Testis (tissue), 3 donors: ENCODE results near the gene ITGB2. TPM values are rescaled to one million over a fixed set of nuclear protein-coding genes. Genes with fewer than 3 reads are reported as not detected.
"Not testable (repeated sequence)": the region's sequence is repeated elsewhere in the genome, so short reads cannot be mapped to it uniquely, and the experiment has no call there.

Experiments used
- DNase-seq: peaks from one replicate; pipeline ENCODE4 v3.0.0-alpha.2; 2019
- H3K27ac ChIP-seq, 2 donors: fragments of 200-600 bp; sonication (generic); one replicate each; pipeline ENCODE4 v1.5.1; 2019
- H3K27me3 ChIP-seq: fragments of 200-600 bp; sonication (generic); one replicate; pipeline ENCODE4 v1.5.1; 2019
- H3K36me3 ChIP-seq: fragments of 200-600 bp; sonication (generic); one replicate; pipeline ENCODE4 v1.5.1; 2017; ENCODE audit warnings: low read depth; ENCODE audit errors: missing control alignments
- H3K4me1 ChIP-seq: fragments of 200-600 bp; sonication (generic); one replicate; pipeline ENCODE4 v1.5.1; 2019
- H3K4me3 ChIP-seq, 2 donors: fragments of 200-600 bp; sonication (generic); one replicate each; pipeline ENCODE4 v1.5.1; 2017 to 2019
- H3K9me3 ChIP-seq: fragments of 200-600 bp; sonication (generic); one replicate; pipeline ENCODE4 v1.5.1; 2017
- POLR2A ChIP-seq: fragments of 450-650 bp; IDR thresholded peaks from one replicate; pipeline ENCODE4 v1.6.1; 2017; ENCODE audit warnings: antibody characterized with exemption, mild to moderate bottlenecking, moderate library complexity
- WGBS, 2 donors: methylation state at CpG; one replicate each; pipeline ENCODE4 v1.1.5; 2018; 5-methylcytosine and 5-hydroxymethylcytosine counted together
- intact Hi-C: fragments of 100-400 bp; cut with DNase I; formaldehyde crosslinking; loops from one replicate; pipeline ENCODE4 v1.15.1; 2023; ENCODE audit warnings: low total_unique reads
- polyA plus RNA-seq: library from polyadenylated mRNA; stranded (reverse); fragments of 350-450 nt; fragmentation: Illumina TruSeq; extraction: RNeasy Lipid Tissue Mini Kit (QIAGEN cat#74804); gene quantifications from one replicate; pipeline ENCODE4 v1.2.3, GENCODE V29; 2014; ENCODE audit warnings: low read depth, low replicate concordance; ENCODE audit not compliant: insufficient read depth
- total RNA-seq, 2 donors: library from RNA; depleted of rRNA; stranded (reverse); fragments of >200 nt; gene quantifications; one replicate each; pipeline ENCODE4 v1.2.3, GENCODE V29; 2016
- TF ChIP-seq, protein P1 (sequence below), 3 experiments: fragments of 450-650 bp in 2 of 3; fragments of 200-600 bp in 1 of 3; sonication (generic) in 1 of 3; IDR thresholded peaks; one replicate each; pipeline ENCODE4 v1.5.1; 2016 to 2019; ENCODE audit warnings: antibody characterized with exemption in 3 of 3, mild to moderate bottlenecking in 2 of 3, moderate library complexity in 1 of 3

ITGB2 gene
- total and polyA plus RNA-seq, 3 donors from 2014 or later: 5.6 to 29.5 (median 27.4) TPM

DNA sequence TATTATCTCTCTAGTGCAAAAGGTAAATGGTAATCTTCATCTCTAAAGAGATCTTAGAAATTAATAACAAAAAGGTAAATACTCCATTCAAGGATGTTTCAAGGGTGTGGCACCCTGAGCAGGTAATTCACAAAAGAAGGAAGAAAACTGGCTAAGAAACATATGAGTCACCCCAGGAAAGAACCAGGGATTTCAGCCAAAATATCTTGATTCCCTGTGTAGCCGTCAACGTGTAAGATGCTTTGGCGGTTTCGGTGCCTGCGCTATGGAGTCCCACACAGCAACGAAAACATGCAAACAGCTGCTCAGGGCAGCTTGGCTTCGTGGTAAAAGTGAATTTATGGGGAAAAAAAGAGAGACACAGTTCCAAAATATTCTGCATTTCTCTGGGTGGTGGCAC lies 3.7 kb downstream of the ITGB2 start:
- H3K27me3 ChIP-seq: no peaks in the 10 kb centered on the region
- intact Hi-C loops: no loop called here
- DNase-seq: no peak
- H3K4me1 ChIP-seq: no peaks in the 10 kb centered on the region
- TF ChIP-seq, protein P1, sequence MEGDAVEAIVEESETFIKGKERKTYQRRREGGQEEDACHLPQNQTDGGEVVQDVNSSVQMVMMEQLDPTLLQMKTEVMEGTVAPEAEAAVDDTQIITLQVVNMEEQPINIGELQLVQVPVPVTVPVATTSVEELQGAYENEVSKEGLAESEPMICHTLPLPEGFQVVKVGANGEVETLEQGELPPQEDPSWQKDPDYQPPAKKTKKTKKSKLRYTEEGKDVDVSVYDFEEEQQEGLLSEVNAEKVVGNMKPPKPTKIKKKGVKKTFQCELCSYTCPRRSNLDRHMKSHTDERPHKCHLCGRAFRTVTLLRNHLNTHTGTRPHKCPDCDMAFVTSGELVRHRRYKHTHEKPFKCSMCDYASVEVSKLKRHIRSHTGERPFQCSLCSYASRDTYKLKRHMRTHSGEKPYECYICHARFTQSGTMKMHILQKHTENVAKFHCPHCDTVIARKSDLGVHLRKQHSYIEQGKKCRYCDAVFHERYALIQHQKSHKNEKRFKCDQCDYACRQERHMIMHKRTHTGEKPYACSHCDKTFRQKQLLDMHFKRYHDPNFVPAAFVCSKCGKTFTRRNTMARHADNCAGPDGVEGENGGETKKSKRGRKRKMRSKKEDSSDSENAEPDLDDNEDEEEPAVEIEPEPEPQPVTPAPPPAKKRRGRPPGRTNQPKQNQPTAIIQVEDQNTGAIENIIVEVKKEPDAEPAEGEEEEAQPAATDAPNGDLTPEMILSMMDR (IDR thresholded peaks at IDR 0.05): no peak
- no peak for TF ChIP-seq POLR2A
- no peaks in the 10 kb centered on the region for H3K9me3 ChIP-seq
- 66 to 76% methylated on average over 7 of the region's 7 CpGs for WGBS, 2 donors
- no peak overlapping the region for H3K27ac ChIP-seq
- no peak overlapping the region for H3K4me3 ChIP-seq
- no peaks in the 10 kb centered on the region for H3K36me3 ChIP-seq

DNA sequence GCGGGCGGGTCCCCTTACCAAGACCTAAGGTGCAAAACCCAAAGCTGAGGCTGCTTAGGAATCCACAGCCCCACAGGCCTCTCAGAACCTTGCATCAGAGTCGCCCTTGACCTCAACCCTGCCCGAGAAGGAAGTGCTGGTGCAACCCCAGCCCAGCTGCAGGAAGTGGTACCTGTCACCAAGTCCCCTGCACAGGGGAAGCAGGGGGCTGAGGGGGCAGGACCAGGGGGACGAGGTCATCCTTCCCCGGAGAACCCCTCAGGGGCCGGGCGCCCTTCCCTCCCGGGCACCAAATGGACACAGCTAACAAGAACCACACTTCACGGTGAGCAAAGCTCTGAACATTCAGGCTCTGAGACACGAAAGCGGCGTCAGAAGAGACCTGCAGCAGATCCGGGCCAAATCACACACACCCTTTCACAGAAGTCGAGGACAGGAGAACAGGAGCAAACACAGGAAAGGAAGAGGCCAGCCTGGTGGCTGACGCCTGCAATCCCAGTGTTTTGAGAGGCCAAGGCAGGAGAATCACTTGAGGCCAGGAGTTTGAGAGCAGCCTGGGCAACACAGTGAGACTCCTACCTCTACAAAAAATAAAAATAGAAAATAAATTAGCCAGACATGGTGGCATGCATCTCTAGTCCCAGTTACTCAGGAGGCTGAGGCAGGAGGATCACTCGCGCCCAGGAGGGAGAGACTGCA lies 6.4 kb downstream of the ITGB2 start:
- peaks cover 11% of the 10 kb centered on the region for H3K4me1 ChIP-seq
- 90 to 95% methylated on average over 9 to 18 of the region's 18 CpGs for WGBS, 2 donors

DNA sequence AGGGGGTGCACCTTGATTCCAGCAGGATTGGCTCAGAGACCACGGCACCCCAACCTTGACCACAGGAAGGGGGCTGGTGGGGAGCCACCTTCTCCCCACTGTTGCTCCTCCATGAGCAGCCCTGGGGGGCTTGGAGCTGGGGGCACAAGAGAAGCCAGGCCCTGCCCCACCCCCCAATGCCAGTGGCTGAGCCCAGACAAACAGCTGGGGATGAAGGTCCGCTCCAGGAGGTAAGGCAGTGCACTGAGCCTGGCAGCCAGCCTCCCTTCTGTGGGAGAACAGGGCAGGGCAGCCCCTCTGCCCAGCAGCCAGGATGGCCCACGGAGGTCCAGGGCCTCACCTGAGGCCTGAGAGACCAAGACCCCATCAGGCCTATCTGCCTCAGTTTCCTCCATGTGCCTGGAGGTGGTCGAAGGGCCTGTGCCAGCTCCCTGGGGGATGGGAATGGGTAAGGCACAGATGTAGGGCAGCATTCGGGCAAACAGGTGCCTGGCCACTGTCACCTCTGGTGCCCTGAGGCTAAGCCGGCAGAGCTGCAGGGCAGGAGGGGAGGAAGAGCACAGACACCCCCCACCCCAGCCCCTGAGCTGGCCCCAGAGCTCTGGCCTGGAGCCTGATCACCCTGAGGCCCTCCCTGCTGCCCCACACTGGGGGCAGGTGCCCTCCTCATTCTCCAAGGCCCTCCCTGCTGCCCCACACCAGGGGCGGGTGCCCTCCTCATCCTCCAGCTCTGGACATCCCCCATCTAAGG lies 7.1 kb downstream of the ITGB2 start:
- no peak overlapping the region for H3K27ac ChIP-seq
- no peak overlapping the region for H3K4me3 ChIP-seq
- no peaks in the 10 kb centered on the region for H3K27me3 ChIP-seq
- TF ChIP-seq, protein P1 (IDR thresholded peaks at IDR 0.05): no peak
- TF ChIP-seq POLR2A: no peak
- H3K4me1 ChIP-seq: peaks cover 11% of the 10 kb centered on the region
- DNase-seq: no peak
- no peaks in the 10 kb centered on the region for H3K36me3 ChIP-seq
- no peaks in the 10 kb centered on the region for H3K9me3 ChIP-seq
- WGBS, 2 donors: 80 to 91% methylated on average over 1 to 6 of the region's 7 CpGs
- intact Hi-C loops: no loop called here

More for the DNA sequence above, 6.4 kb downstream of the ITGB2 start:
- Histone ChIP-seq H3K36me3 (no peaks in the 10 kb centered on the region), H3K4me3 (no peak overlapping the region), H3K27ac (no peak overlapping the region), H3K27me3 (no peaks in the 10 kb centered on the region), H3K9me3 (no peaks in the 10 kb centered on the region)
- TF ChIP-seq, protein P1 (IDR thresholded peaks at IDR 0.05): no peak
- no peak for TF ChIP-seq POLR2A
- no peak for DNase-seq
- intact Hi-C loops: no loop called here

DNA sequence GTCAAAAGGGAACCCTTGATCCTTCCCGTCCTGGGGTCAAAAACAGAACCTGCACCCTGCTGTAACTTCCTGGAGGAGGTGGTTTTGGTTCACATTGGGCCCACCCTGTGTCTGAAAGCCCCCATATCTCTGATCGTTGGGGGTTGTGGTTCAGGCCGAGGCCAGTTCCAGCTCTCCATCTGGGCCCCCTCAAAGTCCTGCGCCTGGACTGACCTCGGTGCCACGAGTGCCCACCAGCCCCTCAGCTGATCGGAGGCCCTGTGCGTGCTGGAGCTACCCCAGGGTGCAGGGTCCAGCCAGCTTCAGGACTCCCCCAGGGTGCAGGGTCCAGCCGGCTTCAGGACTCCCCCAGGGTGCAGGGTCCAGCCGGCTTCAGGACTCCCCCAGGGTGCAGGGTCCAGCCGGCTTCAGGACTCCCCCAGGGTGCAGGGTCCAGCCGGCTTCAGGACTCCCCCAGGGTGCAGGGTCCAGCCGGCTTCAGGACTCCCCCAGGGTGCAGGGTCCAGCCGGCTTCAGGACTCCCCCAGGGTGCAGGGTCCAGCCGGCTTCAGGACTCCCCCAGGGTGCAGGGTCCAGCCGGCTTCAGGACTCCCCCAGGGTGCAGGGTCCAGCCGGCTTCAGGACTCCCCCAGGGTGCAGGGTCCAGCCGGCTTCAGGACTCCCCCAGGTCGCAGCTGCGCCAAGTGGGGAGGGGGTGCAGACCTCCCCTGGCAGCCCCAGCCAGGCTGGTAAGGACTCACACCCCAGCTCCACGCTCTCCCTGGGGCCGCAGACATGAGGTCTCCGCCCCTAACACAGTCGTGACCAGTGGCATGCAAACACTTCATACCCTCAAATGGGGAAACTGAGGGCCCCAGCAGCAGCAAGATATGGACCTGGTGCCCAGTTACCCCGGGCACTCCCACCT lies 7.9 kb downstream of the ITGB2 start:
- H3K36me3 ChIP-seq, intact Hi-C loops, H3K4me3 ChIP-seq, DNase-seq, H3K9me3 ChIP-seq, H3K27ac ChIP-seq, H3K27me3 ChIP-seq: not testable (repeated sequence)
- WGBS, 2 donors: 79 to 90% methylated on average over 4 to 20 of the region's 25 CpGs
- peaks cover 11% of the 10 kb centered on the region for H3K4me1 ChIP-seq

DNA sequence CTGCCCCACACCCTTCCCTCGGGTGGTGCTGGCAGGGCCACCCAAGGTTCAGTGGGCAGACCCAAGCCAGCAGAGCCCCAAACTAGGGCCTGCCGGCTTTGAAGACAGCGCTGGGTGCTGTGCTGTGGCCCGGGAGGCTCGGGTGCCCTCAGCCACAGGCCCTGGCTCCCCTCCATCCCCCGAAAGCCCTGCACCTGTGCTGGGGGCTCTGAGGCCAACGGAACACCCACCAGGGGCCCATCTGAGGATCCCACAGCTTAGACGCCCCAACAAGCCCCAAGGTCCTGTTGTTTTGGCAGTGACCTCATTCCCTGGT lies 8.6 kb downstream of the ITGB2 start:
- no peak for DNase-seq

More for the DNA sequence above, 8.6 kb downstream of the ITGB2 start:
- WGBS, 2 donors: 53 to 82% methylated on average over 5 to 8 of the region's 8 CpGs
- intact Hi-C loops: no loop called here
- TF ChIP-seq, protein P1 (IDR thresholded peaks at IDR 0.05): no peak
- TF ChIP-seq POLR2A: no peak
- H3K9me3 ChIP-seq: no peaks in the 10 kb centered on the region
- no peak overlapping the region for H3K4me3 ChIP-seq
- H3K27ac ChIP-seq: no peak overlapping the region
- no peaks in the 10 kb centered on the region for H3K27me3 ChIP-seq
- peaks cover 11% of the 10 kb centered on the region for H3K4me1 ChIP-seq
- no peaks in the 10 kb centered on the region for H3K36me3 ChIP-seq
